ENCODE results near the gene ZDHHC22.

- TF ChIP-seq RAD21 (IDR thresholded peaks at IDR 0.05; ENCODE audit: low read depth) (no peak), TAF1 (IDR thresholded peaks at IDR 0.05; ENCODE audit: low read depth) (no peak), CREB1 (IDR thresholded peaks at IDR 0.05; ENCODE audit: low read depth) (no peak), REST (IDR thresholded peaks at IDR 0.05; ENCODE audit: low read depth) (no peak), EGR1 (IDR thresholded peaks at IDR 0.05) (no peak), FOXM1 (IDR thresholded peaks at IDR 0.05; ENCODE audit: borderline replicate concordance, low read depth) (no peak), TEAD4 (IDR thresholded peaks at IDR 0.05) (no peak)
- TF ChIP-seq, protein P1, sequence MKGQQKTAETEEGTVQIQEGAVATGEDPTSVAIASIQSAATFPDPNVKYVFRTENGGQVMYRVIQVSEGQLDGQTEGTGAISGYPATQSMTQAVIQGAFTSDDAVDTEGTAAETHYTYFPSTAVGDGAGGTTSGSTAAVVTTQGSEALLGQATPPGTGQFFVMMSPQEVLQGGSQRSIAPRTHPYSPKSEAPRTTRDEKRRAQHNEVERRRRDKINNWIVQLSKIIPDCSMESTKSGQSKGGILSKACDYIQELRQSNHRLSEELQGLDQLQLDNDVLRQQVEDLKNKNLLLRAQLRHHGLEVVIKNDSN (IDR thresholded peaks at IDR 0.05): no peak
These were observed 25.3 kb downstream of the ZDHHC22 start for GRCh38 chr14:77116172-77116817.
